GM23338 (cell line): Measurements from ENCODE around the gene CNDP2. TPM values are rescaled to one million over a fixed set of nuclear protein-coding genes. Genes with fewer than 3 reads are reported as not detected.

ENCODE experiments used
- ATAC-seq: fragments of 200-7000 bp; cut with Tn5 transposase; 3 replicates; pipeline ENCODE4 v1.9.1; 2020
- DNase-seq: peaks from one replicate; pipeline ENCODE4 v3.0.0-alpha.2; 2015; ENCODE audit warnings: low spot score
- H2AFZ ChIP-seq: fragments of 200-600 bp; sonication (generic); 2 replicates; pipeline ENCODE4 v1.8.0; 2016; ENCODE audit warnings: antibody characterized with exemption, mild to moderate bottlenecking, moderate library complexity
- H3F3A ChIP-seq: fragments of 200-600 bp; sonication (generic); replicated peaks from 2 replicates; pipeline ENCODE4 v1.8.0; 2017; ENCODE audit warnings: antibody characterized with exemption, mixed run types, low read depth
- H3K27ac ChIP-seq: fragments of 200-600 bp; sonication (generic); 2 replicates; pipeline ENCODE4 v1.6.1; 2016; ENCODE audit warnings: low read depth
- H3K27me3 ChIP-seq: fragments of 200-600 bp; sonication (generic); 2 replicates; pipeline ENCODE4 v1.8.0; 2016; ENCODE audit warnings: mild to moderate bottlenecking, mixed run types, moderate library complexity; ENCODE audit not compliant: insufficient read depth
- H3K36me3 ChIP-seq: fragments of 200-600 bp; sonication (generic); 2 replicates; pipeline ENCODE4 v1.8.0; 2016; ENCODE audit warnings: mild to moderate bottlenecking; ENCODE audit not compliant: insufficient read depth
- H3K4me1 ChIP-seq: fragments of 200-600 bp; sonication (generic); 2 replicates; pipeline ENCODE4 v1.8.0; 2016; ENCODE audit warnings: mild to moderate bottlenecking, moderate library complexity; ENCODE audit not compliant: insufficient read depth
- H3K4me2 ChIP-seq: fragments of 200-600 bp; sonication (generic); 2 replicates; pipeline ENCODE4 v1.7.1; 2017; ENCODE audit warnings: mixed run types
- H3K4me3 ChIP-seq: fragments of 200-600 bp; sonication (generic); 2 replicates; pipeline ENCODE4 v1.6.1; 2016; ENCODE audit warnings: mixed run types
- H3K79me2 ChIP-seq: fragments of 200-600 bp; sonication (generic); replicated peaks from 2 replicates; pipeline ENCODE4 v1.8.0; 2017; ENCODE audit warnings: mild to moderate bottlenecking; ENCODE audit not compliant: insufficient read depth
- H3K9me2 ChIP-seq: fragments of 200-600 bp; sonication (generic); 2 replicates; pipeline ENCODE4 v1.8.0; 2017; ENCODE audit not compliant: insufficient read depth
- H4K20me1 ChIP-seq: fragments of 200-600 bp; sonication (generic); replicated peaks from 2 replicates; pipeline ENCODE4 v1.8.0; 2017; ENCODE audit warnings: mild to moderate bottlenecking; ENCODE audit not compliant: insufficient read depth
- H3K27ac Mint-ChIP-seq: 2 replicates; pipeline ENCODE4 v1.8.0; 2020; ENCODE audit warnings: inconsistent platforms, mild to moderate bottlenecking, moderate library complexity, mixed read lengths
- H3K27me3 Mint-ChIP-seq: 3 replicates; pipeline ENCODE4 v1.8.0; 2022; ENCODE audit warnings: low read depth, mild to moderate bottlenecking, moderate library complexity, mixed read lengths, inconsistent platforms; ENCODE audit not compliant: insufficient read depth, poor library complexity
- H3K36me3 Mint-ChIP-seq: 3 replicates; pipeline ENCODE4 v1.8.0; 2021; ENCODE audit warnings: low read depth, mild to moderate bottlenecking, inconsistent platforms, moderate library complexity, mixed read lengths
- H3K4me1 Mint-ChIP-seq: 3 replicates; pipeline ENCODE4 v1.8.0; 2020; ENCODE audit warnings: mild to moderate bottlenecking, inconsistent platforms, mixed read lengths
- H3K4me3 Mint-ChIP-seq: 3 replicates; pipeline ENCODE4 v1.8.0; 2021; ENCODE audit warnings: moderate library complexity, mild to moderate bottlenecking, inconsistent platforms, mixed read lengths
- H3K9me3 Mint-ChIP-seq: 3 replicates; pipeline ENCODE4 v1.8.0; 2020; ENCODE audit warnings: moderate library complexity, mild to moderate bottlenecking, inconsistent platforms, mixed read lengths
- CREB1 ChIP-seq: fragments of 250-450 bp; sonication (Bioruptor Pico); IDR thresholded peaks from 2 replicates; pipeline ENCODE4 v1.5.0; 2020; ENCODE audit warnings: low read depth, mild to moderate bottlenecking, moderate library complexity
- EZH2 ChIP-seq: fragments of 200-600 bp; sonication (generic); IDR thresholded peaks from one replicate; pipeline ENCODE4 v1.8.0; 2017; ENCODE audit warnings: antibody characterized with exemption, mild to moderate bottlenecking, low read depth; ENCODE audit not compliant: unreplicated experiment
- EZH2phosphoT487 ChIP-seq: fragments of 200-600 bp; sonication (generic); IDR thresholded peaks from one replicate; pipeline ENCODE4 v1.8.1; 2018; ENCODE audit warnings: antibody characterized with exemption; ENCODE audit not compliant: unreplicated experiment
- JUNB ChIP-seq: IDR thresholded peaks from one replicate; pipeline ENCODE4 v1.6.1; 2016; ENCODE audit warnings: antibody characterized with exemption; ENCODE audit not compliant: unreplicated experiment
- NANOG ChIP-seq: IDR thresholded peaks from 2 replicates; pipeline ENCODE4 v1.6.1; 2016; ENCODE audit warnings: antibody characterized with exemption, borderline replicate concordance
- POLR2AphosphoS5 ChIP-seq: IDR thresholded peaks from 2 replicates; pipeline ENCODE4 v1.6.1; 2016; ENCODE audit warnings: antibody characterized with exemption, low read depth
- REST ChIP-seq: IDR thresholded peaks from one replicate; pipeline ENCODE4 v1.6.1; 2018; ENCODE audit warnings: antibody characterized with exemption; ENCODE audit not compliant: unreplicated experiment
- STAT1 ChIP-seq: IDR thresholded peaks from one replicate; pipeline ENCODE4 v1.6.1; 2016; ENCODE audit warnings: antibody characterized with exemption; ENCODE audit not compliant: unreplicated experiment
- ZNF114 ChIP-seq: fragments of 250-450 bp; sonication (Bioruptor Pico); IDR thresholded peaks from 2 replicates; pipeline ENCODE4 v1.5.0; 2020; ENCODE audit warnings: mild to moderate bottlenecking, moderate library complexity
- ZNF331 ChIP-seq: fragments of 250-450 bp; sonication (Bioruptor Pico); IDR thresholded peaks from 2 replicates; pipeline ENCODE4 v1.5.0; 2020; ENCODE audit warnings: low read depth, mild to moderate bottlenecking, moderate library complexity
- ZNF462 ChIP-seq: fragments of 250-450 bp; sonication (Bioruptor Pico); IDR thresholded peaks from 2 replicates; pipeline ENCODE4 v1.5.0; 2020; ENCODE audit warnings: mild to moderate bottlenecking, moderate library complexity
- polyA plus RNA-seq: library from polyadenylated mRNA; unstranded; fragments of >200 nt; fragmentation: Nextera tagmentation; extraction: Ambion mirVana; gene quantifications from 2 replicates; pipeline ENCODE4 v1.2.1, GENCODE V29; 2016
- total RNA-seq: library from RNA; depleted of rRNA; stranded (reverse); fragments of >200 nt; shearing (Covaris generic); gene quantifications from 2 replicates; pipeline ENCODE4 v1.2.3, GENCODE V29; 2014
- TF ChIP-seq, protein P1 (sequence below), 2 experiments: fragments of 200-600 bp in 1 of 2; sonication (generic) in 1 of 2; conservative IDR thresholded peaks; 2 replicates each; pipeline versions ENCODE4 v1.5.1 to v1.6.1; 2016 to 2017; ENCODE audit warnings: antibody characterized with exemption in 2 of 2, low read depth in 2 of 2, mild to moderate bottlenecking in 2 of 2, moderate library complexity in 1 of 2
- TF ChIP-seq, protein P2 (sequence below): IDR thresholded peaks from 2 replicates; pipeline ENCODE4 v1.6.1; 2016; ENCODE audit warnings: antibody characterized with exemption

Gene CNDP2
- total and polyA plus RNA-seq, 2 experiments from 2014 or later = 116 to 175 TPM

DNA sequence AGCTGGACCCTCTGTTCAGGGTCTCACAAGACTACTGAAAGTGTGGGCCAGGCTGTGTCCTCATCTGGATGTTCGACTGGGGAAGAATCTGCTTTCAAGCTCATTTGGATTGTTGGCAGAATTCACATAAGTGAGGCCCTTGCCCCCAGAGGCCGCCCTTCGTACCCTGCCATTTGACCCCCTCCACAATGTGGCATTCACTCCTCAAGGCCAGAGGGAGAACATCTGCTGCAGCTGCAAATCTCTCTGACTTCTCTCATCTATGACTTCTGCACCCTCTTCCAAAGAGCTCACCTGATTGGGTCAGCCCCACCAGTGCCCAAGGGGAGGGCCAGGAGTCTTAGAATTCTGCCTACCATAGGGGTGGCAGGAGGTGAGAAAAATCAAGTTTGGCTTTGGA lies 3.9 kb upstream of the CNDP2 start:
- H3K9me3 Mint-ChIP-seq = peaks cover 6% of the 10 kb centered on the region; the same call in 1 of the 3 replicates
- no peak for DNase-seq
- H3K27me3 ChIP-seq = no peaks in the 10 kb centered on the region
- H3K27me3 Mint-ChIP-seq = peaks cover 10% of the 10 kb centered on the region
- TF ChIP-seq ZNF462 (CRISPR knock-in tag) (no peak), EZH2phosphoT487 (no peak), NANOG (no peak), REST (no peak), ZNF114 (CRISPR knock-in tag) (no peak), JUNB (no peak), ZNF331 (CRISPR knock-in tag) (no peak), STAT1 (no peak), CREB1 (CRISPR knock-in tag) (no peak), POLR2AphosphoS5 (no peak), EZH2 (no peak)
- TF ChIP-seq, protein P1, sequence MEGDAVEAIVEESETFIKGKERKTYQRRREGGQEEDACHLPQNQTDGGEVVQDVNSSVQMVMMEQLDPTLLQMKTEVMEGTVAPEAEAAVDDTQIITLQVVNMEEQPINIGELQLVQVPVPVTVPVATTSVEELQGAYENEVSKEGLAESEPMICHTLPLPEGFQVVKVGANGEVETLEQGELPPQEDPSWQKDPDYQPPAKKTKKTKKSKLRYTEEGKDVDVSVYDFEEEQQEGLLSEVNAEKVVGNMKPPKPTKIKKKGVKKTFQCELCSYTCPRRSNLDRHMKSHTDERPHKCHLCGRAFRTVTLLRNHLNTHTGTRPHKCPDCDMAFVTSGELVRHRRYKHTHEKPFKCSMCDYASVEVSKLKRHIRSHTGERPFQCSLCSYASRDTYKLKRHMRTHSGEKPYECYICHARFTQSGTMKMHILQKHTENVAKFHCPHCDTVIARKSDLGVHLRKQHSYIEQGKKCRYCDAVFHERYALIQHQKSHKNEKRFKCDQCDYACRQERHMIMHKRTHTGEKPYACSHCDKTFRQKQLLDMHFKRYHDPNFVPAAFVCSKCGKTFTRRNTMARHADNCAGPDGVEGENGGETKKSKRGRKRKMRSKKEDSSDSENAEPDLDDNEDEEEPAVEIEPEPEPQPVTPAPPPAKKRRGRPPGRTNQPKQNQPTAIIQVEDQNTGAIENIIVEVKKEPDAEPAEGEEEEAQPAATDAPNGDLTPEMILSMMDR (conservative IDR thresholded peaks at IDR 0.05; ENCODE audit: low read depth in 2 of 2) = no peak
- TF ChIP-seq, protein P2, sequence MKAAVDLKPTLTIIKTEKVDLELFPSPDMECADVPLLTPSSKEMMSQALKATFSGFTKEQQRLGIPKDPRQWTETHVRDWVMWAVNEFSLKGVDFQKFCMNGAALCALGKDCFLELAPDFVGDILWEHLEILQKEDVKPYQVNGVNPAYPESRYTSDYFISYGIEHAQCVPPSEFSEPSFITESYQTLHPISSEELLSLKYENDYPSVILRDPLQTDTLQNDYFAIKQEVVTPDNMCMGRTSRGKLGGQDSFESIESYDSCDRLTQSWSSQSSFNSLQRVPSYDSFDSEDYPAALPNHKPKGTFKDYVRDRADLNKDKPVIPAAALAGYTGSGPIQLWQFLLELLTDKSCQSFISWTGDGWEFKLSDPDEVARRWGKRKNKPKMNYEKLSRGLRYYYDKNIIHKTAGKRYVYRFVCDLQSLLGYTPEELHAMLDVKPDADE = no peak
- no peaks in the 10 kb centered on the region for H3F3A ChIP-seq
- peaks cover 6% of the 10 kb centered on the region for H3K4me1 Mint-ChIP-seq
- H3K79me2 ChIP-seq = peaks cover 9% of the 10 kb centered on the region
- H3K4me3 Mint-ChIP-seq = no peak overlapping the region
- H3K9me2 ChIP-seq = no peaks in the 10 kb centered on the region
- H3K4me3 ChIP-seq = no peak overlapping the region
- H3K36me3 ChIP-seq = no peaks in the 10 kb centered on the region
- no peak overlapping the region for H3K27ac ChIP-seq
- no peaks in the 10 kb centered on the region; the same call in 1 of the 2 replicates for H4K20me1 ChIP-seq
- no peak overlapping the region for H3K4me2 ChIP-seq
- no peak overlapping the region for H2AFZ ChIP-seq
- ATAC-seq = no peak
- H3K36me3 Mint-ChIP-seq = peaks cover 4% of the 10 kb centered on the region; the same call in 2 of the 3 replicates
- H3K4me1 ChIP-seq = peaks cover 5% of the 10 kb centered on the region
- no peak overlapping the region for H3K27ac Mint-ChIP-seq
